B cell (primary cell): ENCODE measurements around the gene JPH2.

Experiments used
- EZH2 ChIP-seq: IDR thresholded peaks from 2 replicates; pipeline ENCODE4 v1.6.1; 2012; ENCODE audit warnings: borderline replicate concordance, low read depth, mild to moderate bottlenecking, moderate library complexity, low read length; ENCODE audit not compliant: insufficient read depth, poor library complexity, severe bottlenecking
- TF ChIP-seq, protein P1 (sequence below): fragments of 200-600 bp; IDR thresholded peaks from one replicate; pipeline ENCODE4 v1.8.0; 2022; ENCODE audit warnings: antibody characterized with exemption, mild to moderate bottlenecking

DNA sequence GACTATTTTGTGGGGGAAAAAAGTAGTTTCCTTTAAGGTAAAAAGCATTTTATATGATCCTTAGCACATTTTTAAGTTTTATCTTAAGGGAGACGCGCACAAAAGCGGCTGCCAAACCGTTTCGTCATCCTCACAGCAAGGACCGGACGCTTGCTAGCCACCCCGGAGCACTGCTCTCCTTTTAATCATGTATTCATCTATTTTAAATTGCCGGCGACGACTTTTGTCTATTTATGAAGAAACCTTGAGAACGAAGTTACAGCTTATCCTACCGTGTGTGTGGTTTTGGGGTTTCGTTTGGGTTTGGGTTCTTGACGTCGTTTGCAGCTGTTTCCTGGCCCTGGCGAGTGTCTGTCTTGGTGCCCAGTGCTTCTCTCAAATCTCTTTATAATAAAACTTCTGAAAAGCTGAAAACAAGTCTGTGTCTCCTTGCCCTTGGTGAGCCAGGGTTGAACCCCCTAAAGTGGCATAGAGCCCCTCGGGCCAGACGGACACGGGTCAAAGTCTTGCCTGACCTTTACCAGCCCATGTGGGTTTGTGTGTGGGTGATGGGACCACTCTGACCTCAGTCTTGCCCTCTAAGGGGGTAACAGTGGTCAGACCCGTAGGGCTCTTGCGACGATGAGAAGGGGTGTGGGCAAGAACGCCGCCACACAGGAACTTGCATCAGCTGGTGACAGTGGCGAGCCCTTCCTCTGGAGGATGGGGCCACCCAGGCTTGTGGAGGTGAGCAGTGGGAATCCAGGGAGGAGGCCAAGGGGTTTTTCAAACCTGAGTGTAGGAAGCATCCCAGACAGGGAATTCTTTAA, 117.6 kb downstream of the JPH2 start:
- TF ChIP-seq, protein P1, sequence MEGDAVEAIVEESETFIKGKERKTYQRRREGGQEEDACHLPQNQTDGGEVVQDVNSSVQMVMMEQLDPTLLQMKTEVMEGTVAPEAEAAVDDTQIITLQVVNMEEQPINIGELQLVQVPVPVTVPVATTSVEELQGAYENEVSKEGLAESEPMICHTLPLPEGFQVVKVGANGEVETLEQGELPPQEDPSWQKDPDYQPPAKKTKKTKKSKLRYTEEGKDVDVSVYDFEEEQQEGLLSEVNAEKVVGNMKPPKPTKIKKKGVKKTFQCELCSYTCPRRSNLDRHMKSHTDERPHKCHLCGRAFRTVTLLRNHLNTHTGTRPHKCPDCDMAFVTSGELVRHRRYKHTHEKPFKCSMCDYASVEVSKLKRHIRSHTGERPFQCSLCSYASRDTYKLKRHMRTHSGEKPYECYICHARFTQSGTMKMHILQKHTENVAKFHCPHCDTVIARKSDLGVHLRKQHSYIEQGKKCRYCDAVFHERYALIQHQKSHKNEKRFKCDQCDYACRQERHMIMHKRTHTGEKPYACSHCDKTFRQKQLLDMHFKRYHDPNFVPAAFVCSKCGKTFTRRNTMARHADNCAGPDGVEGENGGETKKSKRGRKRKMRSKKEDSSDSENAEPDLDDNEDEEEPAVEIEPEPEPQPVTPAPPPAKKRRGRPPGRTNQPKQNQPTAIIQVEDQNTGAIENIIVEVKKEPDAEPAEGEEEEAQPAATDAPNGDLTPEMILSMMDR = no peak
- TF ChIP-seq EZH2 = no peak
